ENCODE data around the gene MED27.

MED27 gene

DNA sequence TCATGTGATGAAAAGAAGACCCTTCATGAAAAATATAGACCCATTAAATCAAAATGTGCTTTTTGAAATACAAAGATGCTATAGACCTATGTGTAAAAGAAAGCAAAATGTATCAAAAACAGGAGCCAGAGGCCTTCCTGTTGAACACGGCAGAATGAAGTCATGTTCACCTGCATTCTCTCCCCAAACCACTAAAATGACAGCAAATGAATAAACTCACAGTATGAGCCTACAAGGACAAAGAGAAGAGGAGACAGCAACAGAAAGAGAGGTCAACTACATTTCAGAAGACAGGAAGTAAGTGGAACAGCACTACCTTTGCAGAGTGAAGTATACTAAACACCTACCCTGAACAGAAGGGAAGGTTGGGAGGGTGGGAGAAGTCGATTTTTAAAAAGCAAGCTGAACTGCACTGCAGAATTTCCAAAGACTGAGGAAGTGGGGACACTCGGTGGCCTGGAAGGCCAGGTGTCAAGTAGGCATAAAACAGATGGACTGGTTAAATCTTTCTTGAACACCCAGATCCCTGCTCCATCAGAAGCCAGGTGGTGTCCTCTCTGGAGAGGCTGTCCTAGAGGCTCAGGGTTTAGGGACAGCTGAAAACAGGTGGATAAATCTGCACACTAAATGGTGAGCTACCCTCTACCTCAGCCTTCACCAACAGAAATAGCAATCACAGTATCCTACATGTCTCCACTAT, 48.9 kb downstream of the MED27 start:
- Histone ChIP-seq H4K20me1 (ENCODE audit: insufficient read depth, low read length, poor library complexity, severe bottlenecking) (peaks cover 9% of the 10 kb centered on the region), H3K79me2 (ENCODE audit: insufficient read depth, low read length) (peaks cover 55% of the 10 kb centered on the region), H3K4me1 (ENCODE audit: insufficient read depth, low read length, poor library complexity, severe bottlenecking) (peaks cover 31% of the 10 kb centered on the region), H3K9ac (ENCODE audit: low read depth, low read length, poor library complexity, severe bottlenecking) (no peak overlapping the region), H3K4me2 (ENCODE audit: low read depth, low read length, poor library complexity, severe bottlenecking) (no peak overlapping the region), H3K9me3 (ENCODE audit: insufficient read depth, low read depth, low read length) (no peaks in the 10 kb centered on the region), H3K27me3 (ENCODE audit: insufficient read depth, low read length, poor library complexity, severe bottlenecking) (no peaks in the 10 kb centered on the region), H3K4me3 (ENCODE audit: low read length, poor library complexity, severe bottlenecking) (no peak overlapping the region), H2AFZ (ENCODE audit: low read length) (no peak overlapping the region), H3K9me2 (replicated peaks; ENCODE audit: low read depth, low read length) (no peaks in the 10 kb centered on the region), H3K36me3 (ENCODE audit: insufficient read depth, low read length) (no peaks in the 10 kb centered on the region), H3F3A (ENCODE audit: low read depth) (no peaks in the 10 kb centered on the region; the same call in 1 of the 2 replicates)
- TF ChIP-seq, protein P1, sequence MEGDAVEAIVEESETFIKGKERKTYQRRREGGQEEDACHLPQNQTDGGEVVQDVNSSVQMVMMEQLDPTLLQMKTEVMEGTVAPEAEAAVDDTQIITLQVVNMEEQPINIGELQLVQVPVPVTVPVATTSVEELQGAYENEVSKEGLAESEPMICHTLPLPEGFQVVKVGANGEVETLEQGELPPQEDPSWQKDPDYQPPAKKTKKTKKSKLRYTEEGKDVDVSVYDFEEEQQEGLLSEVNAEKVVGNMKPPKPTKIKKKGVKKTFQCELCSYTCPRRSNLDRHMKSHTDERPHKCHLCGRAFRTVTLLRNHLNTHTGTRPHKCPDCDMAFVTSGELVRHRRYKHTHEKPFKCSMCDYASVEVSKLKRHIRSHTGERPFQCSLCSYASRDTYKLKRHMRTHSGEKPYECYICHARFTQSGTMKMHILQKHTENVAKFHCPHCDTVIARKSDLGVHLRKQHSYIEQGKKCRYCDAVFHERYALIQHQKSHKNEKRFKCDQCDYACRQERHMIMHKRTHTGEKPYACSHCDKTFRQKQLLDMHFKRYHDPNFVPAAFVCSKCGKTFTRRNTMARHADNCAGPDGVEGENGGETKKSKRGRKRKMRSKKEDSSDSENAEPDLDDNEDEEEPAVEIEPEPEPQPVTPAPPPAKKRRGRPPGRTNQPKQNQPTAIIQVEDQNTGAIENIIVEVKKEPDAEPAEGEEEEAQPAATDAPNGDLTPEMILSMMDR (conservative IDR thresholded peaks at IDR 0.05; ENCODE audit: low read length): no peak
- no peak for TF ChIP-seq EZH2phosphoT487 (IDR thresholded peaks at IDR 0.05; ENCODE audit: borderline replicate concordance)

DNA sequence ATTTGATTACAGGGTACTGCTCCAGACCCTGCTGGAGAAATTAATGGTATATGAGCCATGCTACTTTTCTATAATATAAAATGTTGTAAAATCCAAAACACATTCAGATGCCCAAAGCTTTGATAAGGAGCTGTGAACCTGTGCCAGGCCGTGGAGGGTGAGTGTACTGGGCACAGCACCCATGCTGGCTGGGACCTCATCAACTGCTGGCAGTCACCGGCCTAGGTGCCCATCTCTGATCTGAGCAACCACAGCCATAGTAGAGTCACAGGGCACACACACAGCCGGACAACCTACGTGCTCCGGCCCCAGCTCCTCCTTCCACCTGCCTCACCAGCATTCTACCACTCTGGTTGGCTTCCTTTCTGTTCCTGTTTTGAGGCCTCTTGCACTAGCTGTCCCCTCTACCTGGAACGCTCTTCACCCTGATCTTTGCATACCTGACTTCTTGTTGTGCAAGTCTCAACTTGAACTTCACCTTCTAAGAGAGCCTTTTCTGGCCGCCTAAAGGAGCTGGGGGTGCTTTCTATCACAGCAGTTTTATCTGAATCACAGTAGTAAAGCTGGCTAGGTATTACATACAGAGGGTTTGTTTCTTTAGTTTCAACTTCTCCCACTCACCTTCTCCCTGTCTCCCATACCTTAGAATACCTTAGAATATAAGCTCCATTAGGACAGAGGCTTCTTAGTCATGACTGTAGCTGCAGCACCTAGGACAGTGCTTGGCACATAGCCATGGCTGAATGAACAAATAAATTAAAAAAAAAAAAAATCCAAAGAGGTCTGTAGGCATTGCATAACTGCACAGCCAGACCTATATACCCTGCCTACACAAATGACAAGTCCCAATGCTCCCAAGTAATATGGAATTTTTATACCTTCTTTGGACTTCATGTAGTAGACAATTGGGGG, 51.7 kb downstream of the MED27 start:
- no peak overlapping the region for H3K9ac ChIP-seq (ENCODE audit: low read depth, low read length, poor library complexity, severe bottlenecking)
- no peaks in the 10 kb centered on the region for H3K36me3 ChIP-seq (ENCODE audit: insufficient read depth, low read length)
- H3K9me2 ChIP-seq (replicated peaks; ENCODE audit: low read depth, low read length): no peaks in the 10 kb centered on the region
- peaks cover 29% of the 10 kb centered on the region for H3K4me1 ChIP-seq (ENCODE audit: insufficient read depth, low read length, poor library complexity, severe bottlenecking)
- no peak overlapping the region for H3K4me2 ChIP-seq (ENCODE audit: low read depth, low read length, poor library complexity, severe bottlenecking)
- H3K4me3 ChIP-seq (ENCODE audit: low read length, poor library complexity, severe bottlenecking): no peak overlapping the region
- peaks cover 9% of the 10 kb centered on the region for H4K20me1 ChIP-seq (ENCODE audit: insufficient read depth, low read length, poor library complexity, severe bottlenecking)
- TF ChIP-seq, protein P1 (conservative IDR thresholded peaks at IDR 0.05; ENCODE audit: low read length): no peak
- TF ChIP-seq EZH2phosphoT487 (IDR thresholded peaks at IDR 0.05; ENCODE audit: borderline replicate concordance): no peak
- no peaks in the 10 kb centered on the region for H3K27me3 ChIP-seq (ENCODE audit: insufficient read depth, low read length, poor library complexity, severe bottlenecking)
- H3K9me3 ChIP-seq (ENCODE audit: insufficient read depth, low read depth, low read length): no peaks in the 10 kb centered on the region
- H3F3A ChIP-seq (ENCODE audit: low read depth): no peaks in the 10 kb centered on the region; the same call in 1 of the 2 replicates
- H3K79me2 ChIP-seq (ENCODE audit: insufficient read depth, low read length): peaks cover 52% of the 10 kb centered on the region
- H2AFZ ChIP-seq (ENCODE audit: low read length): no peak overlapping the region

DNA sequence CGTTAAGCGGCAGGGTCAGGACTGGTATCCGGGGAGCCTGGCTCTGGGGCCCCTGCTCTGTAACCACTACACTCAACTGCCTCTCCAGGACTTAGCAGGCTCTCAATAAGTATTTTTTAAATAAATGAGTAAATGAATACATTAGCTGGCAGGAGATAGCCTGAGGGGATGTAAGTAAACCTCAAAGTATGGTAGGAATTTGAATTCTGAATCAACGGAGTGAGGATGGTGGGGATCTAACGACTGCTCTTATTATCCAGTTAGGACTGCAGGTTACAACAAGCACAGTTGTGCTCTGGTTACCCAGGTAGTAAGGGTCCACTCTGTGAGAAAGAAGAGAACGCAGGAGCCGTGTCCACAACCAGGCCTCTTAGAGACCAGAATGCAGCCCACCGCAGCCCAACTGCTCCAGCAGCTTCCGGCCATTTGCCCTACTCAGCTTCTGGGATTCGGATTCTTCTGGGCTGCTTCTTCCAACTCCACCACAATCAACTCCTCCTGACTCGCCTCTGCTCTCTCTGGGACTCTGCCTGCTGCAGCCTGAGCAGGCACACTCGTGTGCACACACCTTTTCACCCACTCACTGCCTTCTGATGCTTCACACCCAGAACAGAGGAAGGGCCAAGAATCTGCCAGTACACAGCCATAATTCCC, 52.6 kb downstream of the MED27 start:
- no peak overlapping the region for H3K4me2 ChIP-seq (ENCODE audit: low read depth, low read length, poor library complexity, severe bottlenecking)
- H3K36me3 ChIP-seq (ENCODE audit: insufficient read depth, low read length): no peaks in the 10 kb centered on the region
- no peak overlapping the region for H2AFZ ChIP-seq (ENCODE audit: low read length)
- H3K9me3 ChIP-seq (ENCODE audit: insufficient read depth, low read depth, low read length): no peaks in the 10 kb centered on the region
- no peaks in the 10 kb centered on the region; the same call in 1 of the 2 replicates for H3F3A ChIP-seq (ENCODE audit: low read depth)
- no peaks in the 10 kb centered on the region for H3K9me2 ChIP-seq (replicated peaks; ENCODE audit: low read depth, low read length)
- H3K4me3 ChIP-seq (ENCODE audit: low read length, poor library complexity, severe bottlenecking): no peak overlapping the region
- no peaks in the 10 kb centered on the region for H3K27me3 ChIP-seq (ENCODE audit: insufficient read depth, low read length, poor library complexity, severe bottlenecking)
- peaks cover 19% of the 10 kb centered on the region for H3K4me1 ChIP-seq (ENCODE audit: insufficient read depth, low read length, poor library complexity, severe bottlenecking)
- H3K79me2 ChIP-seq (ENCODE audit: insufficient read depth, low read length): peaks cover 53% of the 10 kb centered on the region
- H4K20me1 ChIP-seq (ENCODE audit: insufficient read depth, low read length, poor library complexity, severe bottlenecking): peaks cover 4% of the 10 kb centered on the region
- TF ChIP-seq, protein P1 (conservative IDR thresholded peaks at IDR 0.05; ENCODE audit: low read length): no peak
- no peak for TF ChIP-seq EZH2phosphoT487 (IDR thresholded peaks at IDR 0.05; ENCODE audit: borderline replicate concordance)
- H3K9ac ChIP-seq (ENCODE audit: low read depth, low read length, poor library complexity, severe bottlenecking): no peak overlapping the region
